HG03025 (cell line): ENCODE results near the gene LIG1.

Experiments
- ATAC-seq: cut with Tn5 transposase; IDR thresholded peaks from one replicate; pipeline ENCODE4 v1.9.1; 2021; ENCODE audit warnings: mild to moderate bottlenecking, moderate library complexity; ENCODE audit not compliant: unreplicated experiment, low FRiP score

The LIG1 gene

GRCh38 chr19:48169939-48170803 lies at the start of gene LIG1, which contains the start of gene ZSWIM9:
Gene LIG1 (minus strand): TSS chr19:48170344. CDS start chr19:48165566, 4,778 bp downstream.
Gene ZSWIM9 (plus strand): TSS chr19:48170680. CDS start chr19:48171803, 1,123 bp downstream.
- ATAC-seq: peak; percentile 73

DNA sequence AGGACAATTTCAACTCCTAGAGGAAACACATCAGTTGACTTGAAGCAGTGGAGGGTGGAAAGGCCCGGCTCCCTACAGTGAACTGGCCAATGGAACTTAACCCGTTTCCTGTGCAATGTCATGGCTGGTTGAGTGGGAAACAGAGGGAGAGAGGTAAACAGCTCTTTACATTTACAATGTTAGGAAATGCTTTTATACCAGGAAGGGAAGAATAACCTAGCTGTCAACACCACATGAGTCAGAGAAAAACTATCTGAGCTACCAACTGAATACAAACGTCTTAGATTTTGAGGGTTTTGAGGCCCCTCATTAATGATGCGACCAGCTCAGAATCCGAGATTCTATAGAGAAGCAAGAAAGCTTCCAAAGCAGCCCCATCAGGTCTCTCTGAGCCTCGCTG lies 48.9 kb upstream of the LIG1 start:
- no peak for ATAC-seq

DNA sequence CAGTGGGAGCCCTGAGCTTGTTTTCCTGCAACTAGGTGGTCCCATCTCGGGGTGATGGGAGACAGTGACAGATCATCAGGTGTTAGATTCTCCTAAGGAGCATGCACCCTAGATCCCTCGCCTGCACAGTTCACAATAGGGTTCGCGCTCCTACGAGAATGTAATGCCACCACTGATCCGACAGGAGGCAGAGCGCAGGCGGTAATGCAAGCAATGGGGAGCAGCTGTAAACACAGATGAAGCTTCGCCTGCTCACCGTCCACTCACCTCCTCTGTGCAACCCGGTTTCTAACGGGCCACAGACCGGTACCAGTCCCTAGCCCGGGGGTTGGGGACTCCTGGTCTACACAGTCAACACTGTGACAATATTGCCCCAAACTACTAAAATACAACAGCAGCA lies 46.8 kb upstream of the LIG1 start:
- no peak for ATAC-seq

DNA sequence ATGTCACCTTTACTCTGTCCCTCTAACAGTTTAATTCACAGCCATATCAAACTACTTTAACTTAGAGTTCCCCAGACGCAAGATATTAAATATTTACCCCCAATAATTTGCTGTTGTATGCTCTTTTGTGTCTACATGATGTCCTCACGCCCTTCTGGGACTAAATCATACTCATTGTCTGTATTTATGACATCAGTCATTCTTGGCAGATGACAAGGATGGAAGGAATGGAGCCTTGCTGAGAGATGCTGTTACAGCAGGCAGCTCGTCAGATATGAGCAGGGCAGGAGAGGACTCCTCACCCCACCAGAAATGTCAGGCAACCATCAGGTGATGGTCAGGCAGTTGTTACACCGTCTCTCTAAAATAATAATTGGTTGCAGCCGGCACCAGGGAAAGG lies 43.8 kb upstream of the LIG1 start:
- no peak for ATAC-seq

DNA sequence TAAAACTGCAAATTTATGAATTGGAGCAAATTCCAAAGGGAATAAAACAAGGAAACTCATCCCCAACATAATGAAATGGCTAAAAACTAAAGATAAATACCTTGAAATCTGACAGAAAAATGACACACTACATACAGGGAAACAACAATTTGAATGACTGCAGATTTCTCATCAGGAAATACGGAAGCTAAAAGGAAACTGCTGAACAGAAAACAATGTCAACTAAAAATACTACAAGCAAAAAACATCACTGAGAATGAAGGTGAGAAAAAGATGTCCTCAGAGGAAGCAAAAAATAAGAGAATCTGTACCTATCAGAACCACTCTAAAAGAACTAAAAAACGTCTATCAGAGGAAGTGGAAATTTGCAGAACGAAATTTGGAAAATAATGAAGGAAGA lies 39.9 kb upstream of the LIG1 start:
- ATAC-seq: no peak

- ATAC-seq: no peak
Observed at GRCh38 chr19:48206397-48207093, 36.4 kb upstream of the LIG1 start.

- peak; percentile 76 for ATAC-seq
Observed at GRCh38 chr19:48203794-48204628, 33.9 kb upstream of the LIG1 start.

GRCh38 chr19:48203222-48203793 lies 33.2 kb upstream of the LIG1 start:
- ATAC-seq: no peak

DNA sequence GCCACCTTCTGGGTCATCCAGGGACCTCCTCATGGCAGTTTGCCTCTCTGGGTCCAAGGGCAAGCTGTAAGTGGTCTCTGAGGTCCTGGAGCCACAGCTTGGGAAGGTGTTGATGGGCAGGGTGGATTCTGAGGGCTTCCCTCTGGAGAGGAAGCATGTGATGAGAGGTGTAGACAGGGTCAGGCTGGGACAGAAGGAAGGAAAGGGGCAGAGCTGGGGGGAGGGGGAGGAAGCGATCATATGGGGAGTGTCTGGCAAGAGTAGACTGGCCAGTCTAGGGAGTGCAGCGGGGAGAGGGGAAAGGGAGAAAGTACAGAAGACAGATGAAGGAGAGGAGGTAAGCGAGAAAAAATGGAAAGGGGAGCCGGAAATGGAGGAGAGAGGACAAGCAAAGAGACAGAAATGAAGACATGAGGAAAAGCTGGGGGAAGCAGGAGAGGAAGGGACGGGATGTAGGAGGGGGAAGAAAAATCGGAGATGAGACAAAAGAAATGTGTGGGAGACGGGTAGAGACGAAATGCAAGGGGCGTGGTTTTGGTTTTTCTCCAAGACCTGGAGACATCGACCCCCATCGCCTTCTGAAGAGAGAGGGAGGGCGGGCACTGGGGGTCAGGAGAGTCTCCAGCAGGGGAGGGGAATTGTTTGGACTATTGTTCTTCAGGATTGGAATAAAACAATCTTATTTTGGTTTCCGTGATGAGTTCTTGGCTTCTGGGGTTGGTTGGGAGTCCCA lies 27.0 kb upstream of the LIG1 start:
- no peak for ATAC-seq

DNA sequence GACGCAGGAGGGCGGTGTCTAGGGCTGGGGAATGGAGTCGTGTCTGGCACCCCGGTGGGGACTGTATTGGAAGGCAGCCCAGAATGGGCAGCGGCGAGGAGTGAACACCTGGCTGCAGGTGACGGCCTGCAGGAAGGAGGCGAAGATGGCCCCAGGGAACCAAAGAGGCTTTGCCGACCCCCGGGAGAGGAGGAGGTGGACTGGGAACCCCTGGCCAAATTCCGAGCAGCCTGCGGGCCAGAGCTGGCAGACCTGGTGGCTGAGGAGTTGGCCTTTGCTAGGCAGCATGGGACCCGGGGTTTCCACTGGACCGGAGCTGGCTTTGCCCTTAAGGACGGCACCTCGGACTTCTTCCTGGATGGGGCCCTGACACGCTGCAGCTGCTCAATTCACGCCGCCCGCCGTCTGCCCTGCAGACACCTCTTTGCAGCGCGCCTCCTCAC lies 26.2 kb upstream of the LIG1 start:
- ATAC-seq: no peak

- no peak for ATAC-seq
Observed at GRCh38 chr19:48194844-48195830, 25.0 kb upstream of the LIG1 start.

DNA sequence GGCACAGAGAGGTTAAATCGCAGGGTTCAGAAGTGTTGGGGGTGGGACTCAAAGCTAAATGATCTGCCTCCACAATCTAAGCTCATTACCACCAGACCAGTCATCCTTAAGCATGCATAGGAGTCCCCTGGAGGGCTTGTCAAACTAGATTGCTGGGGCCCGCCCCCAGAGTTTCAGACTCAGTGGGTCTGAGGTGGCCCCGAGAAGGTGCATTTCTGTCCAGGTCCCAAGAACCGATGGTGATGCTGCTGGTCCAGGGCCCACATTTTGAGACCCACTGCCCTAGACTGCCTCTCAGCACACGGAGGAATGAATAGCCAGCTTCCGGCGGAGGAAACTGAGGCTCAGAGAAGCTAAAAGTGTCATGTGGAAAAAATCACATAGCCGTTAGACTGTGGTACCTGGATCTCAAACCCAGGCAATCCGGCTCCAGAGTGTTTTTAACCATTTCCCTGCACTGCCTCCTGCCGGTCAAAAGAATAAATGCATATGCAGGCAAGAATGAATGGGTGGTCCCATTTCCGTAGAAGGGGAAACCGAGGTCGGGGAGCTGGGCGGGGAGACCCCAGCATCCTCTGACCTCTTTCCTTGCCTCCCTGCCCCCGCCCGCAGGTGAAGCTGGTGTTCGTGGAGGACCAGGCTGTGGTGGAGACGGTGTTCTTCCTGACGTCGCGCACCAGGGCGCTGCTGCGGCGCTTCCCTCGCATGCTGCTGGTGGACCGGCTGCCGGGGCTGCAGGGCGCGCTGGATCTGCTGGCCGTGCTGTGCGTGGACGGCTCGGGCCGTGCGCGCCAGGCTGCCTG lies 24.1 kb upstream of the LIG1 start:
- no peak for ATAC-seq

- no peak for ATAC-seq
Observed at GRCh38 chr19:48192750-48193149, 22.6 kb upstream of the LIG1 start.

- ATAC-seq: no peak
Observed at GRCh38 chr19:48190885-48191284, 20.7 kb upstream of the LIG1 start.

DNA sequence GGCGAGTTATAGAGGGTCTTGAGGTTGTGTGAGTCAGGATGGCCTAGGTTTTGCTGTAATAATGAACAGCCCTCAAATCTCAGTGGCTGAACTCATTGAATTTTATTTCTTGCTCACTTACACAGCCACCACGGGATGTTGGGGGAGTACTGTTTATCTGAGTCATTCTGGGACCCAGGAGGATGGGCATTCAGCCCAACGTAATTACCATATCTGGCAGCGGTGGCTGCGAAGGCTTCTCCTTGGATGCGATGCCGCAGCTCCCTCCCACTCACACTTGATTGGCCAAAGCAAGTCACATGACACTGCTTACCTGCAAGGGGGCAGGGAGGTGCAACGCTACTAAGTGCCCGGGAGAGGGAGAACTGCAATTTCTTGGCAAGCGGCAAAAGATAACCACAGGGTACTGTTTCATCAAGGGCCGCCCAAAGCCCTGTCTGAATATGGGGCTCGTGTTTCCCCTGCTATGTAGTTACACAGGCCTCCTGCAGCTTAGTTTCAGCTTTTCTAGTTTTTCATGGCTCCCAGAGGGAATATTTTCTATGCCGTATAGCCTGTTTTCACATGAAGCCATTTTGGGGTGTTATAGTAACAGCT lies 20.2 kb upstream of the LIG1 start:
- ATAC-seq: no peak

- no peak for ATAC-seq
Observed at GRCh38 chr19:48186541-48186991, 16.4 kb upstream of the LIG1 start.

DNA sequence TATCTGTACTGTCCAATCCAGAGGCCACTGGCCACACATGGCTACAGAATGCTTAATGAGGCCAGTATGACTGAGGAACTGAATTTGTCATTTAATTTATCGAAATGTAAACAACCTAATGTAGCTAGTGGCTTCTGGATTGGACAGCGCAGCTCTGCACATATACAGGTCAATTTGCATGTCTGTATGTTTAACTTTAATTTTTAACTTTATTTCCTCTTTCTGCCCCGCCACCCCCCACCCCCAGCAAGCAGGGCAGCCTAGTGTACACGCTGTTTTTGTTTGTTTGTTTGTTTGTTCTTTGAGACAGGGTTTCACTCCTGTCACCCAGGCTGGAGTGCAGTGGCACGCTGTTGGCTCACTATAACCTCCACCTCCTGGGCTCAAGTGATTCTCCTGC lies 15.9 kb upstream of the LIG1 start:
- no peak for ATAC-seq
